CD4-positive, alpha-beta T cell (primary cell): ENCODE measurements around the gene DTX1. TPM values are rescaled to one million over a fixed set of nuclear protein-coding genes. Genes with fewer than 3 reads are reported as not detected.

ENCODE experiments used
- ATAC-seq: fragments of 200-7000 bp; cut with Tn5 transposase; one replicate; pipeline ENCODE4 v1.10.0; 2022; ENCODE audit warnings: mild to moderate bottlenecking; ENCODE audit not compliant: poor library complexity
- CTCF ChIA-PET: fragments of 350-600 bp; sonication (Branson Sonifier 250); formaldehyde crosslinking; loops from one replicate; lab custom pipeline; 2021; ENCODE audit warnings: antibody characterized with exemption, inconsistent platforms; lab: Charles Lee
- POLR2A ChIA-PET: fragments of 350-600 bp; sonication (Branson Sonifier 250); formaldehyde crosslinking; loops from one replicate; lab custom pipeline; 2021; ENCODE audit warnings: antibody characterized with exemption, inconsistent platforms; lab: Charles Lee
- DNase-seq, 14 experiments: peaks; one replicate each; pipeline ENCODE4 v3.0.0-alpha.2; 2013 to 2020; ENCODE audit warnings: mixed read lengths in 2 of 14
- H3K27ac ChIP-seq, 2 donors: one replicate each; pipeline versions ENCODE4 v1.5.1 to v1.7.0; 2013; ENCODE audit warnings: low read length in 2 of 2, low read depth in 1 of 2, mild to moderate bottlenecking in 1 of 2
- H3K27me3 ChIP-seq, 2 experiments: 1 replicate in 1 of 2; 2 replicates in 1 of 2; pipeline versions ENCODE4 v1.6.1 to v1.7.0; 2013; ENCODE audit warnings: low read length in 2 of 2, control low read depth in 1 of 2, mild to moderate bottlenecking in 1 of 2, moderate library complexity in 1 of 2; ENCODE audit not compliant: insufficient read depth in 2 of 2, control insufficient read depth in 1 of 2
- H3K36me3 ChIP-seq: one replicate; pipeline ENCODE4 v1.6.1; 2013; ENCODE audit warnings: low read length, control low read depth; ENCODE audit not compliant: insufficient read depth
- H3K4me1 ChIP-seq: one replicate; pipeline ENCODE4 v1.6.1; 2013; ENCODE audit warnings: low read length, control low read depth; ENCODE audit not compliant: insufficient read depth
- H3K4me3 ChIP-seq: one replicate; pipeline ENCODE4 v1.5.1; 2013; ENCODE audit warnings: mild to moderate bottlenecking, low read length, moderate library complexity
- H3K9me3 ChIP-seq, 2 experiments: 1 replicate in 1 of 2; 2 replicates in 1 of 2; pipeline versions ENCODE4 v1.6.1 to v1.7.0; 2013; ENCODE audit warnings: low read length in 2 of 2, mild to moderate bottlenecking in 2 of 2, control low read depth in 1 of 2, moderate library complexity in 1 of 2; ENCODE audit not compliant: control insufficient read depth in 1 of 2, insufficient read depth in 1 of 2
- H3K27ac Mint-ChIP-seq: one replicate; pipeline ENCODE4 v1.8.0; 2020; ENCODE audit warnings: mixed read lengths
- H3K27me3 Mint-ChIP-seq: one replicate; pipeline ENCODE4 v1.8.0; 2021; ENCODE audit warnings: mixed read lengths
- H3K36me3 Mint-ChIP-seq: one replicate; pipeline ENCODE4 v1.8.0; 2021; ENCODE audit warnings: low read depth, mixed read lengths
- H3K4me1 Mint-ChIP-seq: one replicate; pipeline ENCODE4 v1.8.0; 2021; ENCODE audit warnings: low read depth, mixed read lengths
- H3K4me3 Mint-ChIP-seq: one replicate; pipeline ENCODE4 v1.8.0; 2020; ENCODE audit warnings: mild to moderate bottlenecking, mixed read lengths
- H3K9me3 Mint-ChIP-seq: one replicate; pipeline ENCODE4 v1.8.0; 2020; ENCODE audit warnings: mixed read lengths
- CTCF ChIP-seq: fragments of 200-600 bp; IDR thresholded peaks from one replicate; pipeline ENCODE4 v1.8.0; 2022; ENCODE audit warnings: antibody characterized with exemption, mild to moderate bottlenecking
- intact Hi-C, 2 experiments: fragments of 100-400 bp; cut with DNase I in 1 of 2; cut with micrococcal nuclease in 1 of 2; formaldehyde crosslinking; loops; one replicate each; pipeline versions ENCODE4 v1.15.1 to v1.9.0; 2023 to 2025; cut with DNase I, micrococcal nuclease
- total RNA-seq, 174 experiments: library from RNA in 2 of 174; stranded (reverse) in 2 of 174; gene quantifications; one replicate each; pipeline ENCODE4 v1.2.3 and lab custom pipeline; 2021 to 2026

The DTX1 gene
- total RNA-seq, 2 experiments from 2014 or later, result 14.0 to 14.2 TPM

DNA sequence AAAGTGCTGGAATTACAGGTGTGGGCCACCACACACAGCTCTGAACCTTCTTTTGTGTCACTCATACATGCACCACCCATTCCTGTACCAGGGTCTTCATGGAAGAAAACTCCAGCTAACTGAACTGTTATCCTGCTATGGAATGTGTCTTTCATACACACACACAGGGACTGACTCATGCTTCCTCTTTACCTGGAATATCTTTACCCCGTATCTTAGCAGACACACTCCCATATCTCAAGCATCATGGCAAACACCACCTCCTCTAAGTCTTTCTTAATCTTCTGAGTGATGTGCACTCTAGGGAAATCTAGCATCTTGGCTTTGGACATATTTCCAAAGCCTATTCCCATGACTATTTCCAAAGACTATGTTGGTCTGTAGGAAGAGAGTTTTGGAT, 35.0 kb upstream of the DTX1 start:
- H3K27me3 ChIP-seq, result no peaks in the 10 kb centered on the region
- no peak for DNase-seq
- POLR2A ChIA-PET, result no interaction called here
- no peaks in the 10 kb centered on the region for H3K36me3 Mint-ChIP-seq
- H3K4me3 ChIP-seq, result no peak overlapping the region
- CTCF ChIA-PET, result no interaction called here
- no peak overlapping the region for H3K27ac ChIP-seq
- no peaks in the 10 kb centered on the region for H3K4me1 ChIP-seq
- H3K9me3 Mint-ChIP-seq, result no peaks in the 10 kb centered on the region
- H3K4me3 Mint-ChIP-seq, result no peak overlapping the region
- H3K27me3 Mint-ChIP-seq, result no peaks in the 10 kb centered on the region
- H3K27ac Mint-ChIP-seq, result no peak overlapping the region
- no peaks in the 10 kb centered on the region for H3K9me3 ChIP-seq
- intact Hi-C loops, result no loop called here
- no peak for TF ChIP-seq CTCF
- H3K36me3 ChIP-seq, result no peaks in the 10 kb centered on the region
- no peak for ATAC-seq
- H3K4me1 Mint-ChIP-seq, result no peaks in the 10 kb centered on the region

DNA sequence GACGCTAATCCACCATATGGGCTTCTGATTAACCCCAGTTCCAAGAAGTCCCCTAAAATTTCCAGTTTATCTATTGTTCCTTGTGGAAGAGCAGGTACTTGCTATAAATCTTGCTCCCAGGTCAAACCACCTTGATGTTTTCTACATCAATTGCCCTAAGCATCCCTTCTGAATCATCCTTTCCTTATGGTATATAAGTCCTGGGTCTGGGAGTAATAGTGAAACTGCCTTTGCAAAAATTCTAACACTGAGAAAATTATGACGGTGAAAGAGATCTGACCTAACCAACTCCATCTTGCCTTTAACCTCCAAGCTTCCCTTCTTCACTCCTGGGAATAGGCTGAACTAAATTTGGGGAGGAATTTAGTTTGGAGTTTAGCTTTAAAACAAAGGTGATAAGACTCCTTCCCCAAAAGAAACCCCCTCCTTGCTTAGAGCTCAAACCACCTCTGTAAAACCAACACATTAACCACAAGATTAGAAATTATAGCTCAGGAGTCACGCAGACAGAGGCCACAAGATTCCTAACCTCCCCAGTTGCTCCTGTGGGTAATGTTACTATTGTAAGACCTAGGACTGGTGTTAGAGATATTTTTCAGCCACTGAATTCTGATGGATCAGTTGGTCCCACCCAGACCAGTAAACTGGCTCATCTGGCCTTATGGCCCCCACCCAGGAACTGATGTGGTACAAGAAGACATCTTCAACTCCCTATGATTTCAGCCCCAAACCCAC, 33.8 kb upstream of the DTX1 start:
- ATAC-seq (no peak), DNase-seq (no peak)
- H3K4me1 ChIP-seq, result no peaks in the 10 kb centered on the region
- Mint-ChIP-seq H3K4me3 (no peak overlapping the region), H3K27ac (no peak overlapping the region), H3K9me3 (no peaks in the 10 kb centered on the region), H3K4me1 (no peaks in the 10 kb centered on the region), H3K36me3 (no peaks in the 10 kb centered on the region), H3K27me3 (no peaks in the 10 kb centered on the region)
- H3K4me3 ChIP-seq, result no peak overlapping the region
- no peaks in the 10 kb centered on the region for H3K36me3 ChIP-seq
- TF ChIP-seq CTCF, result no peak
- CTCF ChIA-PET, result no interaction called here
- no peak overlapping the region for H3K27ac ChIP-seq
- intact Hi-C loops, result no loop called here
- no peaks in the 10 kb centered on the region for H3K27me3 ChIP-seq
- H3K9me3 ChIP-seq, result no peaks in the 10 kb centered on the region
- POLR2A ChIA-PET, result no interaction called here

- H3K36me3 Mint-ChIP-seq, result no peaks in the 10 kb centered on the region
- no peaks in the 10 kb centered on the region for H3K27me3 Mint-ChIP-seq
- no peak overlapping the region for H3K4me3 Mint-ChIP-seq
- ATAC-seq (no peak), DNase-seq (no peak)
- POLR2A ChIA-PET, result no interaction called here
- peaks cover 4% of the 10 kb centered on the region for H3K4me1 ChIP-seq
- no peak overlapping the region for H3K4me3 ChIP-seq
- no peaks in the 10 kb centered on the region for H3K9me3 ChIP-seq
- no peak overlapping the region for H3K27ac Mint-ChIP-seq
- no peak for TF ChIP-seq CTCF
- H3K27ac ChIP-seq, result no peak overlapping the region
- intact Hi-C loops, result no loop called here
- H3K27me3 ChIP-seq, result peaks cover 0 to 2% of the 10 kb centered on the region in 2 experiments
- no peaks in the 10 kb centered on the region for H3K4me1 Mint-ChIP-seq
- no peaks in the 10 kb centered on the region for H3K9me3 Mint-ChIP-seq
- no peaks in the 10 kb centered on the region for H3K36me3 ChIP-seq
- CTCF ChIA-PET, result no interaction called here
Observed at GRCh38 chr12:113027726-113028125, 28.8 kb upstream of the DTX1 start.
